Right lobe of liver (tissue), 4 donors: ENCODE results near the gene DDX47.

Experiments used
- POLR2A ChIP-seq: fragments of 450-650 bp; IDR thresholded peaks from one replicate; pipeline ENCODE4 v1.6.1; 2017; ENCODE audit warnings: antibody characterized with exemption, mild to moderate bottlenecking
- TF ChIP-seq, protein P1 (sequence below), 4 donors: fragments of 200-600 bp in 3 of 4; fragments of 450-650 bp in 1 of 4; IDR thresholded peaks; one replicate each; pipeline versions ENCODE4 v1.5.1 to v1.8.0; 2016 to 2022; ENCODE audit warnings: antibody characterized with exemption in 4 of 4, mild to moderate bottlenecking in 2 of 4
- donor health status: DM: no; HTN: no; CAD: no.
- donor health status: DM: no; HTN: no; CAD: no.
- donor health status: DM: no; HTN: yes; CAD: no.

GRCh38 chr12:12835378-12836146 is 22.4 kb downstream of the DDX47 start:
- TF ChIP-seq, protein P1, sequence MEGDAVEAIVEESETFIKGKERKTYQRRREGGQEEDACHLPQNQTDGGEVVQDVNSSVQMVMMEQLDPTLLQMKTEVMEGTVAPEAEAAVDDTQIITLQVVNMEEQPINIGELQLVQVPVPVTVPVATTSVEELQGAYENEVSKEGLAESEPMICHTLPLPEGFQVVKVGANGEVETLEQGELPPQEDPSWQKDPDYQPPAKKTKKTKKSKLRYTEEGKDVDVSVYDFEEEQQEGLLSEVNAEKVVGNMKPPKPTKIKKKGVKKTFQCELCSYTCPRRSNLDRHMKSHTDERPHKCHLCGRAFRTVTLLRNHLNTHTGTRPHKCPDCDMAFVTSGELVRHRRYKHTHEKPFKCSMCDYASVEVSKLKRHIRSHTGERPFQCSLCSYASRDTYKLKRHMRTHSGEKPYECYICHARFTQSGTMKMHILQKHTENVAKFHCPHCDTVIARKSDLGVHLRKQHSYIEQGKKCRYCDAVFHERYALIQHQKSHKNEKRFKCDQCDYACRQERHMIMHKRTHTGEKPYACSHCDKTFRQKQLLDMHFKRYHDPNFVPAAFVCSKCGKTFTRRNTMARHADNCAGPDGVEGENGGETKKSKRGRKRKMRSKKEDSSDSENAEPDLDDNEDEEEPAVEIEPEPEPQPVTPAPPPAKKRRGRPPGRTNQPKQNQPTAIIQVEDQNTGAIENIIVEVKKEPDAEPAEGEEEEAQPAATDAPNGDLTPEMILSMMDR (IDR thresholded peaks at IDR 0.05): no peak
- TF ChIP-seq POLR2A: no peak
